Calu3 (cell line): ENCODE results near the gene SPECC1. TPM values are rescaled to one million over a fixed set of nuclear protein-coding genes. Genes with fewer than 3 reads are reported as not detected.

ENCODE experiments used
- BruUV-seq: library from RNA; stranded (reverse); fragments of 400-500 nt; replicated peaks from 2 replicates; lab custom pipeline; 2021; lab: Mats Ljungman, UMichigan
- CTCF ChIA-PET: fragments of 300-600 bp; sonication (Branson Sonifier 250); formaldehyde crosslinking; loops from one replicate; lab custom pipeline; 2022; ENCODE audit warnings: antibody characterized with exemption; lab: Charles Lee
- DNase-seq: peaks from one replicate; pipeline ENCODE4 v3.0.0; 2022
- H3K27ac Mint-ChIP-seq: one replicate; pipeline ENCODE4 v1.8.0; 2022; ENCODE audit warnings: mixed read lengths; ENCODE audit not compliant: unreplicated experiment
- H3K27me3 Mint-ChIP-seq: one replicate; pipeline ENCODE4 v1.8.0; 2022; ENCODE audit warnings: mixed read lengths; ENCODE audit not compliant: unreplicated experiment
- H3K36me3 Mint-ChIP-seq: one replicate; pipeline ENCODE4 v1.8.0; 2022; ENCODE audit warnings: mild to moderate bottlenecking, moderate library complexity, mixed read lengths; ENCODE audit not compliant: insufficient read depth, unreplicated experiment
- H3K4me1 Mint-ChIP-seq: one replicate; pipeline ENCODE4 v1.8.0; 2022; ENCODE audit warnings: mild to moderate bottlenecking, low read depth, mixed read lengths; ENCODE audit not compliant: unreplicated experiment
- H3K4me3 Mint-ChIP-seq: one replicate; pipeline ENCODE4 v1.8.0; 2022; ENCODE audit warnings: mild to moderate bottlenecking, low read depth, moderate library complexity, mixed read lengths; ENCODE audit not compliant: unreplicated experiment
- H3K9me3 Mint-ChIP-seq: one replicate; pipeline ENCODE4 v1.8.0; 2022; ENCODE audit warnings: low read depth, mixed read lengths; ENCODE audit not compliant: unreplicated experiment
- CTCF ChIP-seq: fragments of 200-600 bp; IDR thresholded peaks from one replicate; pipeline ENCODE4 v1.8.0; 2022; ENCODE audit warnings: antibody characterized with exemption; ENCODE audit not compliant: unreplicated experiment
- intact Hi-C: fragments of 100-400 bp; cut with micrococcal nuclease; formaldehyde crosslinking; loops from one replicate; pipeline ENCODE4 v1.10.0; 2022; ENCODE audit not compliant: unreplicated experiment
- total RNA-seq: library from RNA; stranded (reverse); gene quantifications from 2 replicates; pipeline ENCODE4 v1.2.3, GENCODE V29; 2022

SPECC1 gene
- total RNA-seq, 1 experiment from 2014 or later = 53.5 TPM

GRCh38 chr17:20083156-20083859, 74.1 kb downstream of the SPECC1 start:
- no peak for TF ChIP-seq CTCF
- H3K4me3 Mint-ChIP-seq = no peak overlapping the region
- DNase-seq = no peak
- intact Hi-C loops = no loop called here
- BruUV-seq = no TSS peak
- H3K9me3 Mint-ChIP-seq = no peaks in the 10 kb centered on the region
- H3K36me3 Mint-ChIP-seq = no peaks in the 10 kb centered on the region
- CTCF ChIA-PET = no interaction called here
- H3K4me1 Mint-ChIP-seq = no peaks in the 10 kb centered on the region
- H3K27me3 Mint-ChIP-seq = peaks cover 79% of the 10 kb centered on the region
- no peak overlapping the region for H3K27ac Mint-ChIP-seq

GRCh38 chr17:20084621-20085282, 75.6 kb downstream of the SPECC1 start:
- no peak overlapping the region for H3K27ac Mint-ChIP-seq
- no peaks in the 10 kb centered on the region for H3K4me1 Mint-ChIP-seq
- H3K4me3 Mint-ChIP-seq = no peak overlapping the region
- BruUV-seq = no TSS peak
- H3K27me3 Mint-ChIP-seq = peaks cover 80% of the 10 kb centered on the region
- no peak for TF ChIP-seq CTCF
- no peaks in the 10 kb centered on the region for H3K36me3 Mint-ChIP-seq
- no peaks in the 10 kb centered on the region for H3K9me3 Mint-ChIP-seq
- intact Hi-C loops = no loop called here
- no peak for DNase-seq
- CTCF ChIA-PET = no interaction called here

- intact Hi-C loops = no loop called here
- DNase-seq = no peak
- no peaks in the 10 kb centered on the region for H3K9me3 Mint-ChIP-seq
- no peak overlapping the region for H3K4me3 Mint-ChIP-seq
- H3K4me1 Mint-ChIP-seq = no peaks in the 10 kb centered on the region
- no peak overlapping the region for H3K27ac Mint-ChIP-seq
- CTCF ChIA-PET = interaction anchor here (0.6 kb wide), 1 partner anchor 250 kb away, joined by 3 read pairs; no protein-coding TSS in a partner anchor
- no peaks in the 10 kb centered on the region for H3K36me3 Mint-ChIP-seq
- BruUV-seq = no TSS peak
- peaks cover 80% of the 10 kb centered on the region for H3K27me3 Mint-ChIP-seq
- TF ChIP-seq CTCF = no peak
Measured at GRCh38 chr17:20085283-20085845, 76.2 kb downstream of the SPECC1 start.

- no peak for DNase-seq
- Mint-ChIP-seq H3K9me3 (no peaks in the 10 kb centered on the region), H3K27me3 (peaks cover 78% of the 10 kb centered on the region), H3K36me3 (no peaks in the 10 kb centered on the region), H3K27ac (no peak overlapping the region), H3K4me3 (no peak overlapping the region), H3K4me1 (no peaks in the 10 kb centered on the region)
- BruUV-seq = no TSS peak
- CTCF ChIA-PET = no interaction called here
- intact Hi-C loops = no loop called here
- no peak for TF ChIP-seq CTCF
Measured at GRCh38 chr17:20086416-20087076, 77.4 kb downstream of the SPECC1 start.
